K562 (cell line): Measurements from ENCODE around the gene ACSF2. TPM values are rescaled to one million over a fixed set of nuclear protein-coding genes. Genes with fewer than 3 reads are reported as not detected.

Experiments used
- CBFA2T3 ChIP-seq: fragments of 450-650 bp; IDR thresholded peaks from 2 replicates; pipeline ENCODE4 v1.6.1; 2017
- CBX1 ChIP-seq: sonication (generic); IDR thresholded peaks from 2 replicates; pipeline ENCODE4 v1.6.1; 2016; ENCODE audit warnings: antibody characterized with exemption, low read depth, mild to moderate bottlenecking
- FOXK1 ChIP-seq: sonication (generic); formaldehyde crosslinking; IDR thresholded peaks from 2 replicates; pipeline ENCODE4 v1.8.0; 2022; ENCODE audit warnings: missing genetic modification reagents, mild to moderate bottlenecking, borderline replicate concordance
- FUS ChIP-seq: fragments of 200-400 bp; formaldehyde crosslinking; optimal IDR thresholded peaks from 2 replicates; pipeline ENCODE3; 2017; ENCODE audit warnings: low read depth, low read length
- MCM3 ChIP-seq: fragments of 450-650 bp; IDR thresholded peaks from 2 replicates; pipeline ENCODE4 v1.6.1; 2016
- MEF2A ChIP-seq: IDR thresholded peaks from 2 replicates; pipeline ENCODE4 v1.6.1; 2011; ENCODE audit warnings: low read depth, mild to moderate bottlenecking, low read length, moderate library complexity; ENCODE audit not compliant: control insufficient read depth
- NR1H2 ChIP-seq: sonication (generic); formaldehyde crosslinking; IDR thresholded peaks from 2 replicates; pipeline ENCODE4 v1.4.0; 2020; ENCODE audit warnings: mild to moderate bottlenecking, missing genetic modification reagents
- POLR2B ChIP-seq: fragments of 450-650 bp; IDR thresholded peaks from 2 replicates; pipeline ENCODE4 v1.6.1; 2018; ENCODE audit warnings: low read depth; ENCODE audit not compliant: partially characterized antibody
- SMARCB1 ChIP-seq: IDR thresholded peaks from 2 replicates; pipeline ENCODE4 v1.6.1; 2011; ENCODE audit warnings: improper control_type of control experiment, low read depth; ENCODE audit not compliant: insufficient read length
- SRSF7 ChIP-seq: fragments of 200-400 bp; formaldehyde crosslinking; optimal IDR thresholded peaks from 2 replicates; pipeline ENCODE3; 2017; ENCODE audit warnings: mild to moderate bottlenecking, low read depth, low read length
- ZC3H11A ChIP-seq: IDR thresholded peaks from 2 replicates; pipeline ENCODE4 v1.6.1; 2012; ENCODE audit warnings: low read depth, low read length, improper control_type of control experiment
- ZNF699 ChIP-seq: fragments of 250-450 bp; sonication (Bioruptor Pico); IDR thresholded peaks from 2 replicates; pipeline ENCODE4 v1.8.0; 2021; ENCODE audit warnings: mild to moderate bottlenecking, moderate library complexity; ENCODE audit not compliant: insufficient replicate concordance
- ZNF77 ChIP-seq: fragments of 250-450 bp; sonication (Bioruptor Pico); IDR thresholded peaks from 2 replicates; pipeline ENCODE4 v1.5.0; 2020
- polyA plus RNA-seq, 8 experiments: library from polyadenylated mRNA; depleted of rRNA in 4 of 8; stranded (reverse) in 5 of 8; unstranded in 3 of 8; fragments of >200 nt; fragmentation: Nextera tagmentation in 2 of 8; fragmentation: Illumina TruSeq in 1 of 8; extraction: Ambion mirVana in 2 of 8; extraction: Trizol in 1 of 8; gene quantifications; 2 replicates each; pipeline versions ENCODE4 v1.2.1 to v1.2.3, GENCODE V29; 2011 to 2014; ENCODE audit warnings: inconsistent platforms in 1 of 8, missing spikeins in 1 of 8
- total RNA-seq, 7 experiments: library from RNA; depleted of rRNA in 6 of 7; stranded (reverse); fragments of >200 nt in 6 of 7; fragmentation: Illumina TruSeq in 2 of 7; extraction: Trizol in 2 of 7; gene quantifications; 2 replicates each; pipeline versions ENCODE4 v1.2.1 to v1.2.3, GENCODE V29; 2011 to 2021; ENCODE audit warnings: low replicate concordance in 1 of 7
- TF ChIP-seq, protein P1 (sequence below): fragments of 450-650 bp; IDR thresholded peaks from 2 replicates; pipeline ENCODE4 v1.7.0; 2016; ENCODE audit warnings: borderline replicate concordance
- TF ChIP-seq, protein P2 (sequence below): fragments of 450-650 bp; IDR thresholded peaks from 2 replicates; pipeline ENCODE4 v1.6.1; 2017; ENCODE audit warnings: antibody characterized with exemption
- TF ChIP-seq, protein P3 (sequence below), 2 experiments: fragments of 450-650 bp; IDR thresholded peaks; 2 replicates each; pipeline ENCODE4 v1.6.1; 2016
- TF ChIP-seq, protein P4 (sequence below): sonication (generic); formaldehyde crosslinking; IDR thresholded peaks from 2 replicates; pipeline ENCODE4 v1.8.0; 2022; ENCODE audit warnings: mild to moderate bottlenecking, missing genetic modification reagents
- TF ChIP-seq, protein P5 (sequence below): fragments of 250-450 bp; sonication (Bioruptor Pico); IDR thresholded peaks from 2 replicates; pipeline ENCODE4 v1.6.1; 2021; ENCODE audit warnings: mild to moderate bottlenecking

Gene ACSF2
- total and polyA plus RNA-seq, 9 of the 15 experiments (the other 6 are each of a cell fraction or from before 2014, with no cell fraction given) = 0.89 to 6.1 (median 3.5) TPM

DNA sequence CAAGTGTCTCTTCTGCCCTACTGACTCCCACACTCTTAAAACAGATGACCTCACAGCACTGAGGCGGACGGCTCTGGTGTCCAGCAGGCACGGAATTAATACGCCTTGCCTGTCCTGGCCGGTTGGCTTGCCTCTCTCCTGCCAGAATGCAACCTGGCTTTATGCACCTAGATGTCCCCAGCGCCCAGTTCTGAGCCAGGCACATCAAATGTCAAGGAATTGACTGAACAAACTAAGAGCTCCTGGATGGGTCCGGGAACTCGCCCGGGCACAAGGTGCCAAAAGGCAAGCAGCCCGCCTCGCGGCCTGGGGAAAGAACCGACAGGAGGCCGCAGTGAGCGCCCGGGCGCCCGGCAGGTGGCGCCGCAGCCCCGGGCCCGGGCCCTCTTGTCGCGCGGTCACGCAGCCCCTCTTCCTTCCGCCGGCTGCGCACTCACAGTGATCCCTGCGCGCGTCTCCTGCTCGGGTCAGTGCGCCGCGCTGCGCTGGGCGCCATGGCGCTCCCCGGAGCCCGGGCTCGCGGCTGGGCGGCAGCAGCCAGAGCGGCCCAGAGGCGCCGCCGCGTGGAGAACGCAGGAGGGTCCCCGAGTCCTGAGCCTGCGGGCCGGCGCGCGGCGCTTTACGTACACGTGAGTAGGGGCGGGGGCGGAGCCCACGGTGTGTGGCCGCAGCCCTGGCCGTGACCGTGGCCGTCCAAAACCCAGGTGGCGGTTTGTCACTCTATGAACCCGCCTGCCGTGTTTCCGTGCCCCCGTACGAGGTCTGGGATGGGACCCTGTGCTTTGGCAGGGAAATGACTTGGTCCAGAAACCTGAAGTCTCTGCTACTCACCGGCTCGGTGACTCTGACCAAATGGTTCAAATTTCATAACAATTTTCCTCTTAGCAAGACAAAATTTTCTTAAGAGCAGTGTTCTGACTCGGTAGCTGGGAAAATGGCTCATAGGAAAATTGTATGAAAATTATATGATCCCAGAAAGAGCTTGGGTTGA is 52.7 kb downstream of the ACSF2 start, which contains the start of gene RSAD1 (continued):
- TF ChIP-seq, protein P1, sequence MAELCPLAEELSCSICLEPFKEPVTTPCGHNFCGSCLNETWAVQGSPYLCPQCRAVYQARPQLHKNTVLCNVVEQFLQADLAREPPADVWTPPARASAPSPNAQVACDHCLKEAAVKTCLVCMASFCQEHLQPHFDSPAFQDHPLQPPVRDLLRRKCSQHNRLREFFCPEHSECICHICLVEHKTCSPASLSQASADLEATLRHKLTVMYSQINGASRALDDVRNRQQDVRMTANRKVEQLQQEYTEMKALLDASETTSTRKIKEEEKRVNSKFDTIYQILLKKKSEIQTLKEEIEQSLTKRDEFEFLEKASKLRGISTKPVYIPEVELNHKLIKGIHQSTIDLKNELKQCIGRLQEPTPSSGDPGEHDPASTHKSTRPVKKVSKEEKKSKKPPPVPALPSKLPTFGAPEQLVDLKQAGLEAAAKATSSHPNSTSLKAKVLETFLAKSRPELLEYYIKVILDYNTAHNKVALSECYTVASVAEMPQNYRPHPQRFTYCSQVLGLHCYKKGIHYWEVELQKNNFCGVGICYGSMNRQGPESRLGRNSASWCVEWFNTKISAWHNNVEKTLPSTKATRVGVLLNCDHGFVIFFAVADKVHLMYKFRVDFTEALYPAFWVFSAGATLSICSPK = no peak
- TF ChIP-seq FUS = peak; percentile 75
- no peak for TF ChIP-seq ZNF77 (CRISPR knock-in tag)
- no peak for TF ChIP-seq FOXK1 (CRISPR knock-in tag)
- TF ChIP-seq, protein P2, sequence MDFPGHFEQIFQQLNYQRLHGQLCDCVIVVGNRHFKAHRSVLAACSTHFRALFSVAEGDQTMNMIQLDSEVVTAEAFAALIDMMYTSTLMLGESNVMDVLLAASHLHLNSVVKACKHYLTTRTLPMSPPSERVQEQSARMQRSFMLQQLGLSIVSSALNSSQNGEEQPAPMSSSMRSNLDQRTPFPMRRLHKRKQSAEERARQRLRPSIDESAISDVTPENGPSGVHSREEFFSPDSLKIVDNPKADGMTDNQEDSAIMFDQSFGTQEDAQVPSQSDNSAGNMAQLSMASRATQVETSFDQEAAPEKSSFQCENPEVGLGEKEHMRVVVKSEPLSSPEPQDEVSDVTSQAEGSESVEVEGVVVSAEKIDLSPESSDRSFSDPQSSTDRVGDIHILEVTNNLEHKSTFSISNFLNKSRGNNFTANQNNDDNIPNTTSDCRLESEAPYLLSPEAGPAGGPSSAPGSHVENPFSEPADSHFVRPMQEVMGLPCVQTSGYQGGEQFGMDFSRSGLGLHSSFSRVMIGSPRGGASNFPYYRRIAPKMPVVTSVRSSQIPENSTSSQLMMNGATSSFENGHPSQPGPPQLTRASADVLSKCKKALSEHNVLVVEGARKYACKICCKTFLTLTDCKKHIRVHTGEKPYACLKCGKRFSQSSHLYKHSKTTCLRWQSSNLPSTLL = no peak
- TF ChIP-seq MCM3 = no peak
- 0 out of 2 replicates have a peak, but pooled peaks have one; percentile 10 for TF ChIP-seq ZC3H11A
- TF ChIP-seq CBFA2T3 = no peak
- TF ChIP-seq SRSF7 = no peak
- TF ChIP-seq ZNF699 = no peak
- TF ChIP-seq, protein P3, sequence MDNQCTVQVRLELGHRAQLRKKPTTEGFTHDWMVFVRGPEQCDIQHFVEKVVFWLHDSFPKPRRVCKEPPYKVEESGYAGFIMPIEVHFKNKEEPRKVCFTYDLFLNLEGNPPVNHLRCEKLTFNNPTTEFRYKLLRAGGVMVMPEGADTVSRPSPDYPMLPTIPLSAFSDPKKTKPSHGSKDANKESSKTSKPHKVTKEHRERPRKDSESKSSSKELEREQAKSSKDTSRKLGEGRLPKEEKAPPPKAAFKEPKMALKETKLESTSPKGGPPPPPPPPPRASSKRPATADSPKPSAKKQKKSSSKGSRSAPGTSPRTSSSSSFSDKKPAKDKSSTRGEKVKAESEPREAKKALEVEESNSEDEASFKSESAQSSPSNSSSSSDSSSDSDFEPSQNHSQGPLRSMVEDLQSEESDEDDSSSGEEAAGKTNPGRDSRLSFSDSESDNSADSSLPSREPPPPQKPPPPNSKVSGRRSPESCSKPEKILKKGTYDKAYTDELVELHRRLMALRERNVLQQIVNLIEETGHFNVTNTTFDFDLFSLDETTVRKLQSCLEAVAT (IDR thresholded peaks at IDR 0.05) = peak in 1 of 2 experiments; percentile 46; a peak in 1 of 4 replicates
- no peak for TF ChIP-seq POLR2B
- no peak for TF ChIP-seq SMARCB1
- TF ChIP-seq CBX1 = peak; percentile 83; the same call in 1 of the 2 replicates
- no peak for TF ChIP-seq MEF2A
- TF ChIP-seq, protein P4, sequence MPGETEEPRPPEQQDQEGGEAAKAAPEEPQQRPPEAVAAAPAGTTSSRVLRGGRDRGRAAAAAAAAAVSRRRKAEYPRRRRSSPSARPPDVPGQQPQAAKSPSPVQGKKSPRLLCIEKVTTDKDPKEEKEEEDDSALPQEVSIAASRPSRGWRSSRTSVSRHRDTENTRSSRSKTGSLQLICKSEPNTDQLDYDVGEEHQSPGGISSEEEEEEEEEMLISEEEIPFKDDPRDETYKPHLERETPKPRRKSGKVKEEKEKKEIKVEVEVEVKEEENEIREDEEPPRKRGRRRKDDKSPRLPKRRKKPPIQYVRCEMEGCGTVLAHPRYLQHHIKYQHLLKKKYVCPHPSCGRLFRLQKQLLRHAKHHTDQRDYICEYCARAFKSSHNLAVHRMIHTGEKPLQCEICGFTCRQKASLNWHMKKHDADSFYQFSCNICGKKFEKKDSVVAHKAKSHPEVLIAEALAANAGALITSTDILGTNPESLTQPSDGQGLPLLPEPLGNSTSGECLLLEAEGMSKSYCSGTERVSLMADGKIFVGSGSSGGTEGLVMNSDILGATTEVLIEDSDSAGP = no peak
- TF ChIP-seq NR1H2 (CRISPR knock-in tag) = no peak
- TF ChIP-seq, protein P5, sequence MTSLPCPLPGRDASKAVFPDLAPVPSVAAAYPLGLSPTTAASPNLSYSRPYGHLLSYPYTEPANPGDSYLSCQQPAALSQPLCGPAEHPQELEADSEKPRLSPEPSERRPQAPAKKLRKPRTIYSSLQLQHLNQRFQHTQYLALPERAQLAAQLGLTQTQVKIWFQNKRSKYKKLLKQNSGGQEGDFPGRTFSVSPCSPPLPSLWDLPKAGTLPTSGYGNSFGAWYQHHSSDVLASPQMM = no peak
